ENCODE data around the gene PGC.

The PGC gene

DNA sequence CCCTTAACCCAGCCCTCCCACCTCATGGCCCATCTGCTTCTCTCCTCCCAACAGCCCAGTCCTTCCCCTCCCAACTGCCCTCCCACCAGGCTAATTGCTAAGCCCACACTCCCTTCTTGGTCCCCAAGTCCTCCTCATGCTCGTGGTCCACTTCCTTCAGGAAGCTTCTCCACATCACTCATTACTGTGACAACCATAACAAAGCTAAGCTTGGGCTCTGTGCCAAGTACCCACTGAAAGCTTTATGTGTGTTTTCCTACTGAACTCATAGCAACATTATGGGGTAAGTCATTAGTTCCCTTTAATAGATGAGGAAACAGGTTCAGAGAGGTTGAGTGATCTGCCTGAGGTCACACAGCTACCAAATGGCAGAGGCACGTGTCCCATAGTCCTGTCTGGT, 16.3 kb upstream of the PGC start:
- Histone ChIP-seq H3K27ac (ENCODE audit: poor library complexity, severe bottlenecking) (no peak overlapping the region), H3K4me1 (ENCODE audit: insufficient read depth, poor library complexity, severe bottlenecking) (peaks cover 7% of the 10 kb centered on the region), H3K36me3 (ENCODE audit: low read depth) (no peaks in the 10 kb centered on the region), H3K9me3 (ENCODE audit: severe bottlenecking) (no peaks in the 10 kb centered on the region), H3K27me3 (ENCODE audit: insufficient read depth, poor library complexity, severe bottlenecking) (no peaks in the 10 kb centered on the region), H3K4me3 (ENCODE audit: severe bottlenecking) (no peak overlapping the region)
- no peak for DNase-seq (ENCODE audit: low spot score)
- TF ChIP-seq CTCF (IDR thresholded peaks at IDR 0.05; ENCODE audit: poor library complexity, severe bottlenecking), result no peak
- no peak for ATAC-seq (ENCODE audit: low read depth)

- Histone ChIP-seq H3K27ac (ENCODE audit: poor library complexity, severe bottlenecking) (no peak overlapping the region), H3K36me3 (ENCODE audit: low read depth) (no peaks in the 10 kb centered on the region), H3K9me3 (ENCODE audit: severe bottlenecking) (no peaks in the 10 kb centered on the region), H3K4me1 (ENCODE audit: insufficient read depth, poor library complexity, severe bottlenecking) (no peaks in the 10 kb centered on the region), H3K4me3 (ENCODE audit: severe bottlenecking) (no peak overlapping the region), H3K27me3 (ENCODE audit: insufficient read depth, poor library complexity, severe bottlenecking) (no peaks in the 10 kb centered on the region)
- TF ChIP-seq CTCF (IDR thresholded peaks at IDR 0.05; ENCODE audit: poor library complexity, severe bottlenecking), result no peak
- ATAC-seq (ENCODE audit: low read depth) (peak; percentile 47; the same call in 1 of the 3 replicates), DNase-seq (ENCODE audit: low spot score) (no peak)
Observed at GRCh38 chr6:41759905-41760579, 12.8 kb upstream of the PGC start.

DNA sequence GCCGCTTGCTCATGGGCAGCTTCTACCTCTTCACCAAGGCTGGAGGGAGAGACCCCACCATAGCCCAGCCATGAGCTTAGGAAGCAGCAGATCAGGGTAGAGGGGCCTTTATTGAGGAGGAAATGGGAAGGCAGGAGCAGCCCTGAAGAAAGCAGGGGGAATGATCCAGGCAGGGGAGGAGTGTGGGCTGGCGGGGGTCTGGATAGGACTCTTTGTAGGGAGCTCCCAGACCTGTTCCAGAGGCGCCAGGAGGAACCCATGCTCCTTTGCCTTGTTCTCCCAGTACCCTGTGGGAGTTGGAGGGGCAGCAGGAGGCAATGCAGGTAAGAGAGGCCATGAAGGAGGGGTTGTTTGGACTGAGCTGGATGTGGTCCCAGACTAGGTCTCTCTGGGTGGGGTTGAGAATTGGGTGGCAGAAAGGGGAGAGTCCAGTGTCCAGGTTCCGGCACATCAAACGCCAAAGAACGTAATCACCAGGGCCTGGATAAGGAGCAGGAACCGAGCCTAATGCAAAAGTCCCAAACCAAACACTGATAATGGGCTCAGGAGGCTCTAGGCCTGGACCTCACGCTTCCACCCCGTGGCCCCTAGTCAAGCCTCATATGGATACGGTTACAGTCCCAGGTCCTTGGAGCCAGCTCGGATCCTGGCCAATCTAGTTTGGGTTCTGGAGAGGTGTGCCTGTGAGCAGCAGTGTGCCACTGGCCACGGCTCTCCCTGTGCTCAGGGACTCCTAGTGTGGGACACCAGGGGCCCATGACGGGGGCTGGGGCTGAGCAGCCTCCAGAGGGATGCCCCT, 12.1 kb upstream of the PGC start:
- TF ChIP-seq CTCF (IDR thresholded peaks at IDR 0.05; ENCODE audit: poor library complexity, severe bottlenecking), result no peak
- no peaks in the 10 kb centered on the region for H3K4me1 ChIP-seq (ENCODE audit: insufficient read depth, poor library complexity, severe bottlenecking)
- H3K4me3 ChIP-seq (ENCODE audit: severe bottlenecking), result no peak overlapping the region
- no peaks in the 10 kb centered on the region for H3K36me3 ChIP-seq (ENCODE audit: low read depth)
- no peaks in the 10 kb centered on the region for H3K27me3 ChIP-seq (ENCODE audit: insufficient read depth, poor library complexity, severe bottlenecking)
- no peak for ATAC-seq (ENCODE audit: low read depth)
- no peak for DNase-seq (ENCODE audit: low spot score)
- H3K9me3 ChIP-seq (ENCODE audit: severe bottlenecking), result no peaks in the 10 kb centered on the region
- no peak overlapping the region for H3K27ac ChIP-seq (ENCODE audit: poor library complexity, severe bottlenecking)

- no peak overlapping the region for H3K27ac ChIP-seq (ENCODE audit: poor library complexity, severe bottlenecking)
- H3K36me3 ChIP-seq (ENCODE audit: low read depth), result no peaks in the 10 kb centered on the region
- TF ChIP-seq CTCF (IDR thresholded peaks at IDR 0.05; ENCODE audit: poor library complexity, severe bottlenecking), result no peak
- H3K27me3 ChIP-seq (ENCODE audit: insufficient read depth, poor library complexity, severe bottlenecking), result no peaks in the 10 kb centered on the region
- H3K9me3 ChIP-seq (ENCODE audit: severe bottlenecking), result no peaks in the 10 kb centered on the region
- H3K4me1 ChIP-seq (ENCODE audit: insufficient read depth, poor library complexity, severe bottlenecking), result no peaks in the 10 kb centered on the region
- ATAC-seq (ENCODE audit: low read depth) (no peak), DNase-seq (ENCODE audit: low spot score) (no peak)
- no peak overlapping the region for H3K4me3 ChIP-seq (ENCODE audit: severe bottlenecking)
Observed at GRCh38 chr6:41758641-41759035, 11.4 kb upstream of the PGC start.

Data from RWPE2 (cell line).